Prostate gland (tissue), 2 donors: ENCODE results near the gene TULP3.

ENCODE experiments used
- CTCF ChIP-seq, 4 experiments: fragments of 200-600 bp in 2 of 4; fragments of 450-650 bp in 2 of 4; sonication (generic) in 2 of 4; IDR thresholded peaks; 1 replicate in 3 of 4; 2 replicates in 1 of 4; pipeline ENCODE4 v1.5.1; 2016 to 2019; ENCODE audit warnings: antibody characterized with exemption in 4 of 4, mild to moderate bottlenecking in 2 of 4, moderate library complexity in 2 of 4
- POLR2A ChIP-seq: fragments of 450-650 bp; IDR thresholded peaks from one replicate; pipeline ENCODE4 v1.6.1; 2016; ENCODE audit warnings: antibody characterized with exemption, mild to moderate bottlenecking

- no peak for TF ChIP-seq CTCF (IDR thresholded peaks at IDR 0.05)
- no peak for TF ChIP-seq POLR2A
These were observed 4.4 kb downstream of the TULP3 start for GRCh38 chr12:2895051-2895451.
